ENCODE data around the gene LEF1. TPM values are rescaled to one million over a fixed set of nuclear protein-coding genes. Genes with fewer than 3 reads are reported as not detected.

Gene LEF1
- polyA plus RNA-seq, 1 donor (not counting 4 experiments of a cell fraction or from before 2014, with no cell fraction given), result 1.5 TPM

DNA sequence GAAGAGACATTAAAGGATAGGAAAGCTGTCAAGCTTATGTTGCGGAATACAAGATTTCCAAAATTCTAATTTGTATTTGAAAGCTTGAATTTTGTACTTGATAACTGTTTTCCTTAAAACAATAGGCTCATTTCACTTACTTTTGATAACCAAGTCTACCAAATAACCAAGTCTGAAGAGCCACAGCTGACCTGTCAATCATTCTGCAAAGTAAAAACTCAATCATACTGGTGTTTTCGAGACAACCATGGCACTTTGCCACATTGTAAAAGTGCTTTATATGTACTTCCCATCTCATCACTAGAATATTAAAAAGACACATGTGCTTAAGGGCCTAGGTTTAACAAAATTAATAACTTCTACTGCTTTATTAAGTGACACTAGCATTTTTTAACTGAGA is 47.9 kb downstream of the LEF1 start:
- no peaks in the 10 kb centered on the region for H3K36me3 ChIP-seq (ENCODE audit: control insufficient read depth in 2 of 2, extremely low read depth in 1 of 2, insufficient read depth in 2 of 2, low read length in 2 of 2)
- no peak for FAIRE-seq
- no peak overlapping the region for H3K27ac ChIP-seq (ENCODE audit: control insufficient read depth, insufficient read depth, low read length)
- H3K4me3 ChIP-seq (ENCODE audit: control insufficient read depth in 2 of 3, extremely low read depth in 1 of 3, insufficient read depth in 2 of 3, low read depth in 1 of 3, low read length in 3 of 3), result no peak overlapping the region
- no peaks in the 10 kb centered on the region for H3K79me2 ChIP-seq (ENCODE audit: control insufficient read depth, insufficient read depth, low read length)
- dilution Hi-C loops (cut with MboI; ENCODE audit: extremely low pct_ligation_motif_present, low sequenced_read_pairs), result no loop called here
- H2AFZ ChIP-seq (ENCODE audit: control insufficient read depth, low read length), result no peak overlapping the region
- no peaks in the 10 kb centered on the region for H3K4me1 ChIP-seq (ENCODE audit: control insufficient read depth, extremely low read depth, insufficient read depth, low read length)
- H3K9ac ChIP-seq (ENCODE audit: control insufficient read depth, extremely low read depth, insufficient read depth, low read length), result no peak overlapping the region
- H3K4me2 ChIP-seq (ENCODE audit: control insufficient read depth, extremely low read depth, insufficient read depth, low read depth, low read length), result no peak overlapping the region
- H3K9me3 ChIP-seq (ENCODE audit: control insufficient read depth, low read depth, low read length), result no peaks in the 10 kb centered on the region
- no peaks in the 10 kb centered on the region for H4K20me1 ChIP-seq (ENCODE audit: control insufficient read depth, extremely low read depth, insufficient read depth, low read length)
- DNase-seq (ENCODE audit: low read depth, low spot score), result no peak
- no peak for TF ChIP-seq EZH2 (IDR thresholded peaks at IDR 0.05; ENCODE audit: low read length)
- TF ChIP-seq, protein P1, sequence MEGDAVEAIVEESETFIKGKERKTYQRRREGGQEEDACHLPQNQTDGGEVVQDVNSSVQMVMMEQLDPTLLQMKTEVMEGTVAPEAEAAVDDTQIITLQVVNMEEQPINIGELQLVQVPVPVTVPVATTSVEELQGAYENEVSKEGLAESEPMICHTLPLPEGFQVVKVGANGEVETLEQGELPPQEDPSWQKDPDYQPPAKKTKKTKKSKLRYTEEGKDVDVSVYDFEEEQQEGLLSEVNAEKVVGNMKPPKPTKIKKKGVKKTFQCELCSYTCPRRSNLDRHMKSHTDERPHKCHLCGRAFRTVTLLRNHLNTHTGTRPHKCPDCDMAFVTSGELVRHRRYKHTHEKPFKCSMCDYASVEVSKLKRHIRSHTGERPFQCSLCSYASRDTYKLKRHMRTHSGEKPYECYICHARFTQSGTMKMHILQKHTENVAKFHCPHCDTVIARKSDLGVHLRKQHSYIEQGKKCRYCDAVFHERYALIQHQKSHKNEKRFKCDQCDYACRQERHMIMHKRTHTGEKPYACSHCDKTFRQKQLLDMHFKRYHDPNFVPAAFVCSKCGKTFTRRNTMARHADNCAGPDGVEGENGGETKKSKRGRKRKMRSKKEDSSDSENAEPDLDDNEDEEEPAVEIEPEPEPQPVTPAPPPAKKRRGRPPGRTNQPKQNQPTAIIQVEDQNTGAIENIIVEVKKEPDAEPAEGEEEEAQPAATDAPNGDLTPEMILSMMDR (optimal IDR thresholded peaks at IDR 0.05 in 1 of 3, IDR thresholded peaks at IDR 0.05 in 1 of 3, conservative IDR thresholded peaks at IDR 0.05 in 1 of 3; ENCODE audit: extremely low read depth in 1 of 3, insufficient read depth in 2 of 3, low read length in 3 of 3), result no peak
- no peaks in the 10 kb centered on the region for H3K9me1 ChIP-seq (ENCODE audit: control insufficient read depth, extremely low read depth, insufficient read depth, low read length)
- no peaks in the 10 kb centered on the region for H3K27me3 ChIP-seq (ENCODE audit: control insufficient read depth, extremely low read depth, insufficient read depth, low read length)

DNA sequence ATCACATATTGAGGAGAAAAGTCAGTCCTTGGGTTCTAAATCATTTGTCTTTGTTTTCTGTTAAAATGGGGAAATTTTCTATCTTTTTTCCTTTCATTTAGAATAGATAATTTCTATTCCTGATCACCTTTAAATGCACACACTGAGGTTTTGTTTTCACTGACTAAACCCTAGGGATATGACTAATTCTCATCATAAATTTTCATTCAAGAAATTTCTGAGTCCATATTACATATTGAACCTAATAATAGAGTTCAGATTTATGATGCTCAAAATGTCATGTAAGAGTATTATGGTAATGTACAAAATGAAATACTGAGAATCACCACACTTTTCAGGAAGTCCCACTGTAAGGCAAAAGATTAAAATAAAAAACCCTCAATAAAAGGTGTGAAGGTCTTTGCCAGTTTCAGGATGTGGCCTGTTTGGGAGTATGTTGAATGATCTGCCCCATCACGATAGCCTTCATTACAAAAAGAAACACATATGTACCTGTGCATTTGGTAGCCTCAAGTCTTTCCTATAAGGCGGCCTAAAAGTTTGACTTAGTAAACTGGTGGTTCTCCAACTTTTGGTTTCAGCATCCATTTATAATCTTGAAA is 49.4 kb downstream of the LEF1 start:
- dilution Hi-C loops (cut with MboI; ENCODE audit: extremely low pct_ligation_motif_present, low sequenced_read_pairs), result no loop called here
- Histone ChIP-seq H3K9me3 (ENCODE audit: control insufficient read depth, low read depth, low read length) (no peaks in the 10 kb centered on the region), H4K20me1 (ENCODE audit: control insufficient read depth, extremely low read depth, insufficient read depth, low read length) (no peaks in the 10 kb centered on the region), H3K9me1 (ENCODE audit: control insufficient read depth, extremely low read depth, insufficient read depth, low read length) (no peaks in the 10 kb centered on the region), H3K79me2 (ENCODE audit: control insufficient read depth, insufficient read depth, low read length) (no peaks in the 10 kb centered on the region), H3K36me3 (ENCODE audit: control insufficient read depth in 2 of 2, extremely low read depth in 1 of 2, insufficient read depth in 2 of 2, low read length in 2 of 2) (no peaks in the 10 kb centered on the region), H3K4me3 (ENCODE audit: control insufficient read depth in 2 of 3, extremely low read depth in 1 of 3, insufficient read depth in 2 of 3, low read depth in 1 of 3, low read length in 3 of 3) (no peak overlapping the region), H3K27me3 (ENCODE audit: control insufficient read depth, extremely low read depth, insufficient read depth, low read length) (no peaks in the 10 kb centered on the region), H3K4me1 (ENCODE audit: control insufficient read depth, extremely low read depth, insufficient read depth, low read length) (no peaks in the 10 kb centered on the region), H2AFZ (ENCODE audit: control insufficient read depth, low read length) (no peak overlapping the region), H3K4me2 (ENCODE audit: control insufficient read depth, extremely low read depth, insufficient read depth, low read depth, low read length) (no peak overlapping the region), H3K27ac (ENCODE audit: control insufficient read depth, insufficient read depth, low read length) (no peak overlapping the region), H3K9ac (ENCODE audit: control insufficient read depth, extremely low read depth, insufficient read depth, low read length) (no peak overlapping the region)
- no peak for FAIRE-seq
- DNase-seq (ENCODE audit: low read depth, low spot score), result no peak
- TF ChIP-seq, protein P1 (optimal IDR thresholded peaks at IDR 0.05 in 1 of 3, IDR thresholded peaks at IDR 0.05 in 1 of 3, conservative IDR thresholded peaks at IDR 0.05 in 1 of 3; ENCODE audit: extremely low read depth in 1 of 3, insufficient read depth in 2 of 3, low read length in 3 of 3), result no peak
- TF ChIP-seq EZH2 (IDR thresholded peaks at IDR 0.05; ENCODE audit: low read length), result no peak
